NCI-H748 treated with DMSO at 0.1 percent for 48 hours (cell line): ENCODE measurements around the gene ACOT11.

Experiments
- DNase-seq: peaks from one replicate; lab custom pipeline; 2025; lab: John Stamatoyannopoulos, UW

Gene ACOT11

GRCh38 chr1:54537611-54538010 is 10.4 kb upstream of the ACOT11 start:
- DNase-seq: no peak

- DNase-seq: no peak
Observed at GRCh38 chr1:54538538-54538937, 9.5 kb upstream of the ACOT11 start.

- no peak for DNase-seq
Observed at GRCh38 chr1:54540582-54541295, 7.3 kb upstream of the ACOT11 start.

- peak; percentile 32 for DNase-seq
Observed at GRCh38 chr1:54542120-54542961, 5.7 kb upstream of the ACOT11 start.

- DNase-seq: no peak
Observed at GRCh38 chr1:54542962-54543539, 5.0 kb upstream of the ACOT11 start.

GRCh38 chr1:54543729-54544496 is 4.1 kb upstream of the ACOT11 start:
- DNase-seq: no peak

GRCh38 chr1:54545916-54546635 is 2.0 kb upstream of the ACOT11 start:
- DNase-seq: no peak

GRCh38 chr1:54546651-54547401 is 1.2 kb upstream of the ACOT11 start:
- DNase-seq: no peak

- no peak for DNase-seq
Observed at GRCh38 chr1:54548389-54549044, 489 bp downstream of the ACOT11 start.

- DNase-seq: no peak
Observed at GRCh38 chr1:54549181-54549924, 1.3 kb downstream of the ACOT11 start.

- no peak for DNase-seq
Observed at GRCh38 chr1:54551891-54552290, 3.9 kb downstream of the ACOT11 start.

GRCh38 chr1:54553602-54554313 is 5.7 kb downstream of the ACOT11 start:
- DNase-seq: no peak

GRCh38 chr1:54556110-54556509 is 8.1 kb downstream of the ACOT11 start:
- DNase-seq: no peak

- DNase-seq: no peak
Observed at GRCh38 chr1:54557671-54558355, 9.8 kb downstream of the ACOT11 start.

- DNase-seq: no peak
Observed at GRCh38 chr1:54558434-54559030, 10.5 kb downstream of the ACOT11 start.

GRCh38 chr1:54559111-54559548 is 11.1 kb downstream of the ACOT11 start:
- no peak for DNase-seq

GRCh38 chr1:54559771-54560231 is 11.8 kb downstream of the ACOT11 start:
- no peak for DNase-seq
